HepG2 (cell line): ENCODE data around the gene PDPK1. TPM values are rescaled to one million over a fixed set of nuclear protein-coding genes. Genes with fewer than 3 reads are reported as not detected.

Experiments
- ATM ChIP-seq: fragments of 450-650 bp; IDR thresholded peaks from 2 replicates; pipeline ENCODE4 v1.7.1; 2017; ENCODE audit warnings: mild to moderate bottlenecking, borderline replicate concordance
- GATA4 ChIP-seq: sonication (generic); IDR thresholded peaks from 2 replicates; pipeline ENCODE4 v1.6.1; 2016; ENCODE audit warnings: antibody characterized with exemption, low read depth, borderline replicate concordance
- GLI4 ChIP-seq: sonication (generic); formaldehyde crosslinking; IDR thresholded peaks from 2 replicates; pipeline ENCODE4 v1.5.1; 2020; ENCODE audit warnings: missing genetic modification reagents, mild to moderate bottlenecking, moderate library complexity, borderline replicate concordance
- MLLT10 ChIP-seq: sonication (generic); formaldehyde crosslinking; IDR thresholded peaks from 2 replicates; pipeline ENCODE4 v1.4.0; 2020; ENCODE audit warnings: missing genetic modification reagents
- MTF2 ChIP-seq: sonication (generic); formaldehyde crosslinking; IDR thresholded peaks from 2 replicates; pipeline ENCODE4 v1.5.0; 2020; ENCODE audit warnings: missing genetic modification reagents, borderline replicate concordance
- MZF1 ChIP-seq: sonication (generic); formaldehyde crosslinking; IDR thresholded peaks from 2 replicates; pipeline ENCODE4 v1.8.1; 2023; ENCODE audit warnings: mild to moderate bottlenecking, missing genetic modification reagents, borderline replicate concordance
- ZNF543 ChIP-seq: sonication (generic); formaldehyde crosslinking; IDR thresholded peaks from 2 replicates; pipeline ENCODE4 v1.4.0; 2020; ENCODE audit warnings: mild to moderate bottlenecking, missing genetic modification reagents
- ZNF713 ChIP-seq: sonication (generic); formaldehyde crosslinking; IDR thresholded peaks from 2 replicates; pipeline ENCODE4 v1.4.0; 2020; ENCODE audit warnings: mild to moderate bottlenecking, missing genetic modification reagents
- ZNF749 ChIP-seq: sonication (generic); formaldehyde crosslinking; IDR thresholded peaks from 2 replicates; pipeline ENCODE4 v1.8.0; 2022; ENCODE audit warnings: mild to moderate bottlenecking, missing genetic modification reagents, moderate library complexity, borderline replicate concordance
- ZNF792 ChIP-seq: IDR thresholded peaks from 2 replicates; pipeline ENCODE4 v1.6.1; 2016
- polyA plus RNA-seq, 8 experiments: library from polyadenylated mRNA; depleted of rRNA in 3 of 8; stranded (reverse) in 7 of 8; unstranded in 1 of 8; fragments of >200 nt; fragmentation: Illumina TruSeq in 4 of 8; extraction: Trizol in 4 of 8; gene quantifications; 2 replicates each; pipeline versions ENCODE4 v1.2.1 to v1.2.3, GENCODE V29; 2011 to 2016; ENCODE audit warnings: low read depth in 4 of 8, missing spikeins in 1 of 8, mixed read lengths in 1 of 8; ENCODE audit not compliant: insufficient read depth in 1 of 8
- total RNA-seq, 5 experiments: library from RNA; depleted of rRNA; stranded (reverse); fragments of >200 nt; fragmentation: Illumina TruSeq; extraction: Trizol; gene quantifications; 2 replicates each; pipeline ENCODE4 v1.2.3, GENCODE V29; 2016; ENCODE audit warnings: low read depth in 1 of 5
- TF ChIP-seq, protein P1 (sequence below): sonication (generic); formaldehyde crosslinking; IDR thresholded peaks from 2 replicates; pipeline ENCODE4 v1.4.0; 2020; ENCODE audit warnings: mild to moderate bottlenecking, missing genetic modification reagents
- TF ChIP-seq, protein P2 (sequence below): sonication (generic); formaldehyde crosslinking; IDR thresholded peaks from 2 replicates; pipeline ENCODE4 v1.4.0; 2020; ENCODE audit warnings: missing genetic modification reagents
- TF ChIP-seq, protein P3 (sequence below): IDR thresholded peaks from 2 replicates; pipeline ENCODE4 v1.6.1; 2018; ENCODE audit warnings: missing genetic modification reagents, mild to moderate bottlenecking, missing compliant biosample characterization
- TF ChIP-seq, protein P4 (sequence below): sonication (generic); formaldehyde crosslinking; IDR thresholded peaks from 2 replicates; pipeline ENCODE4 v1.5.1; 2020; ENCODE audit warnings: missing genetic modification reagents, mild to moderate bottlenecking, borderline replicate concordance
- TF ChIP-seq, protein P5 (sequence below): IDR thresholded peaks from 2 replicates; pipeline ENCODE4 v1.6.1; 2016; ENCODE audit warnings: missing compliant biosample characterization, missing genetic modification reagents, borderline replicate concordance

Gene PDPK1
- total and polyA plus RNA-seq, 2 of the 13 experiments (the other 11 are each of a cell fraction or from before 2014, with no cell fraction given), result 59.6 to 129 TPM

DNA sequence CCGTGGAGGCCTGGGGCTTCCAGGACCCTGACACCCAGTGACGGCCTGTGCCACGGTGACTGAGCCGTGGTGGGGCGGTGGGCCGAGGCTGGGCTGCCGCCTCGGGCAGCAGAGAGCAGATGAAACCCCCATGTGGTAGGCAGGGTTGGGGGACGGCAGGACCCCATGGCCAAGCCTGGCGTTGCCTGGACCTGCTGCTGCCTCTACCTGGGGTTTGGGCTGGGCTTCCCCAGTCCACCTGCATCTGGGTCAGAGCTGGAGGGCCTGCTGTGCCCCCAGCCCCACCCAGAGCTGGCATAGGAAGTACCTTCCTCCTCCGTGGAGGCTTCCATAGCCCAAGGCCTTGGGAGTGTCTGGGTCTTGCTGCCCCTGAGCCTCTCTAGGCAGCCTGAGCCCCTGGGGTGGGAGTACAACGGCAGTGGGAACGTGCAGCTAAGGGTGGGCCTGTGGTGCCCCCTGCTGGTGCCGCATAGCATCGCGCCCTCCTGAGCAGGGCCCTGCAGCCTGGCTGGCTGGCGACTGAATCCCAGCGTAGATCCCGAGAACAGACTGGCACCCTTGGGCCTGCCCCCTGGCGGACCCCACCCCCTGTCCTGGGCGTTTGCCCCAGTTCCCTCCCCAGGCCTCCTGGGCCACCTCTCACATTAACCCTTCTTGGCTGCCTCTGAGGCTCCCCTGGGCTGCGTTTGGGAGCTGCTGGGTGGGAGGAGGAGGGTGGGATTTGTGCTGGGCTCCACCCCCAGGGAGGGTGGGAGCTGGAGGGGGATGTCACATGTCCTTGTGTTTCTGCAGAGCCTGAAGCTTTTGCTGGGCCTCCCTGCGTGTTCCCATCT, 36.7 kb upstream of the PDPK1 start (continued):
- no peak for TF ChIP-seq ZNF792
- TF ChIP-seq MZF1 (CRISPR knock-in tag), result no peak
- no peak for TF ChIP-seq ZNF543
- no peak for TF ChIP-seq MLLT10 (CRISPR knock-in tag)
- TF ChIP-seq, protein P1, sequence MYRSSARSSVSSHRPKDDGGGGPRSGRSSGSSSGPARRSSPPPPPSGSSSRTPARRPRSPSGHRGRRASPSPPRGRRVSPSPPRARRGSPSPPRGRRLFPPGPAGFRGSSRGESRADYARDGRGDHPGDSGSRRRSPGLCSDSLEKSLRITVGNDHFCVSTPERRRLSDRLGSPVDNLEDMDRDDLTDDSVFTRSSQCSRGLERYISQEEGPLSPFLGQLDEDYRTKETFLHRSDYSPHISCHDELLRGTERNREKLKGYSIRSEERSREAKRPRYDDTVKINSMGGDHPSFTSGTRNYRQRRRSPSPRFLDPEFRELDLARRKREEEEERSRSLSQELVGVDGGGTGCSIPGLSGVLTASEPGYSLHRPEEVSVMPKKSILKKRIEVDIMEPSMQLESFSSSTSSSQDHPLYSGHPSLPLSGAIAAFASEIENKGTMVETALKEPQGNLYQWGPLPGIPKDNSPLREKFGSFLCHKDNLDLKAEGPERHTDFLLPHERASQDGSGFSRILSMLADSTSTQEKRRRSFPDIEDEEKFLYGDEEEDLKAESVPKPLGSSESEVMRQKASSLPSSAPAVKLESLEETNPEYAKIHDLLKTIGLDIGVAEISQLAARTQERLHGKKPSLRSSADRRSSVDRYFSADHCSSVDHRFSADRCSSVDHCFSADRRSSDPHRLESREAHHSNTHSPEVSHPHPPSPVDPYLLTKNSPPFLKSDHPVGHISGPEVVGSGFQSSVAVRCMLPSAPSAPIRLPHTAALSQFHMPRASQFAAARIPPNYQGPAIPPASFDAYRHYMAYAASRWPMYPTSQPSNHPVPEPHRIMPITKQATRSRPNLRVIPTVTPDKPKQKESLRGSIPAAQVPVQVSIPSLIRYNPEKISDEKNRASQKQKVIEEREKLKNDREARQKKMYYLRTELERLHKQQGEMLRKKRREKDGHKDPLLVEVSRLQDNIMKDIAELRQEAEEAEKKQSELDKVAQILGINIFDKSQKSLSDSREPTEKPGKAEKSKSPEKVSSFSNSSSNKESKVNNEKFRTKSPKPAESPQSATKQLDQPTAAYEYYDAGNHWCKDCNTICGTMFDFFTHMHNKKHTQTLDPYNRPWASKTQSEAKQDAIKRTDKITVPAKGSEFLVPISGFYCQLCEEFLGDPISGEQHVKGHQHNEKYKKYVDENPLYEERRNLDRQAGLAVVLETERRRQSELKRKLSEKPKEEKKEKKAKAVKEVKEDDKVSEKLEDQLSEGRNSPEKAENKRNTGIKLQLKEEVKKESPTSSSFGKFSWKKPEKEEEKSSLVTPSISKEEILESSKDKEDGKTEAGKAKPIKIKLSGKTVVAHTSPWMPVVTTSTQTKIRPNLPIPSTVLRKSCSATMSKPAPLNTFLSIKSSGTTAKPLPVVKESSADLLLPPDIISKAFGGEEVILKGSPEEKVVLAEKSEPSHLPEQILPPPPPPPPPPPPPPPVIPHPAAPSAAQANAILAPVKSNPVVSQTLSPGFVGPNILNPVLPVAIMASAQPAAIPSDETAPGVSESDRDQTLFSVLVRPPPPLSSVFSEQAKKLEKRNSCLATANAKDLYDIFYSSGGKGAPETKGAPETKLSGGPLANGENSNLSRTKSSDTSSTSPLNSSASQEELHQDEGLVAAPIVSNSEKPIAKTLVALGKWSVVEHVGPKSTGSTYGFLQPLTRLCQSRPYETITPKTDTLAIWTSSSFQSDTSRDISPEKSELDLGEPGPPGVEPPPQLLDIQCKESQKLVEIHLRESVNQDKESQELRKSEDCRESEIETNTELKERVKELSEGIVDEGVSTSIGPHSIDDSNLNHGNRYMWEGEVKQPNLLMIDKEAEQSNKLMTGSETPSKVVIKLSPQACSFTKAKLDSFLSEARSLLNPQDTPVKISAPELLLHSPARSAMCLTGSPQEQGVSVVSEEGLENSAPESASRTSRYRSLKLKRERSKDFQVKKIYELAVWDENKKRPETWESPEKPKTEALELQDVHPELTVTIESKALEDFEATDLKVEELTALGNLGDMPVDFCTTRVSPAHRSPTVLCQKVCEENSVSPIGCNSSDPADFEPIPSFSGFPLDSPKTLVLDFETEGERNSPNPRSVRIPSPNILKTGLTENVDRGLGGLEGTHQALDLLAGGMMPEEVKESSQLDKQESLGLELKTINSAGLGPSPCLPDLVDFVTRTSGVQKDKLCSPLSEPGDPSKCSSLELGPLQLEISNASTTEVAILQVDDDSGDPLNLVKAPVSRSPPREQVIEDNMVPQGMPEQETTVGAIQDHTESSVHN (CRISPR knock-in tag), result no peak
- no peak for TF ChIP-seq ZNF749
- TF ChIP-seq, protein P2, sequence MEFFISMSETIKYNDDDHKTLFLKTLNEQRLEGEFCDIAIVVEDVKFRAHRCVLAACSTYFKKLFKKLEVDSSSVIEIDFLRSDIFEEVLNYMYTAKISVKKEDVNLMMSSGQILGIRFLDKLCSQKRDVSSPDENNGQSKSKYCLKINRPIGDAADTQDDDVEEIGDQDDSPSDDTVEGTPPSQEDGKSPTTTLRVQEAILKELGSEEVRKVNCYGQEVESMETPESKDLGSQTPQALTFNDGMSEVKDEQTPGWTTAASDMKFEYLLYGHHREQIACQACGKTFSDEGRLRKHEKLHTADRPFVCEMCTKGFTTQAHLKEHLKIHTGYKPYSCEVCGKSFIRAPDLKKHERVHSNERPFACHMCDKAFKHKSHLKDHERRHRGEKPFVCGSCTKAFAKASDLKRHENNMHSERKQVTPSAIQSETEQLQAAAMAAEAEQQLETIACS (CRISPR knock-in tag), result no peak
- TF ChIP-seq ATM, result no peak
- TF ChIP-seq, protein P3, sequence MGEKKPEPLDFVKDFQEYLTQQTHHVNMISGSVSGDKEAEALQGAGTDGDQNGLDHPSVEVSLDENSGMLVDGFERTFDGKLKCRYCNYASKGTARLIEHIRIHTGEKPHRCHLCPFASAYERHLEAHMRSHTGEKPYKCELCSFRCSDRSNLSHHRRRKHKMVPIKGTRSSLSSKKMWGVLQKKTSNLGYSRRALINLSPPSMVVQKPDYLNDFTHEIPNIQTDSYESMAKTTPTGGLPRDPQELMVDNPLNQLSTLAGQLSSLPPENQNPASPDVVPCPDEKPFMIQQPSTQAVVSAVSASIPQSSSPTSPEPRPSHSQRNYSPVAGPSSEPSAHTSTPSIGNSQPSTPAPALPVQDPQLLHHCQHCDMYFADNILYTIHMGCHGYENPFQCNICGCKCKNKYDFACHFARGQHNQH (CRISPR knock-in tag), result no peak; the same call in 1 of the 2 replicates
- no peak for TF ChIP-seq ZNF713 (CRISPR knock-in tag)
- TF ChIP-seq, protein P4, sequence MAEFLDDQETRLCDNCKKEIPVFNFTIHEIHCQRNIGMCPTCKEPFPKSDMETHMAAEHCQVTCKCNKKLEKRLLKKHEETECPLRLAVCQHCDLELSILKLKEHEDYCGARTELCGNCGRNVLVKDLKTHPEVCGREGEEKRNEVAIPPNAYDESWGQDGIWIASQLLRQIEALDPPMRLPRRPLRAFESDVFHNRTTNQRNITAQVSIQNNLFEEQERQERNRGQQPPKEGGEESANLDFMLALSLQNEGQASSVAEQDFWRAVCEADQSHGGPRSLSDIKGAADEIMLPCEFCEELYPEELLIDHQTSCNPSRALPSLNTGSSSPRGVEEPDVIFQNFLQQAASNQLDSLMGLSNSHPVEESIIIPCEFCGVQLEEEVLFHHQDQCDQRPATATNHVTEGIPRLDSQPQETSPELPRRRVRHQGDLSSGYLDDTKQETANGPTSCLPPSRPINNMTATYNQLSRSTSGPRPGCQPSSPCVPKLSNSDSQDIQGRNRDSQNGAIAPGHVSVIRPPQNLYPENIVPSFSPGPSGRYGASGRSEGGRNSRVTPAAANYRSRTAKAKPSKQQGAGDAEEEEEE, result no peak
- no peak for TF ChIP-seq GLI4 (CRISPR knock-in tag)
- no peak for TF ChIP-seq MTF2 (CRISPR knock-in tag)
- TF ChIP-seq GATA4, result no peak
- TF ChIP-seq, protein P5, sequence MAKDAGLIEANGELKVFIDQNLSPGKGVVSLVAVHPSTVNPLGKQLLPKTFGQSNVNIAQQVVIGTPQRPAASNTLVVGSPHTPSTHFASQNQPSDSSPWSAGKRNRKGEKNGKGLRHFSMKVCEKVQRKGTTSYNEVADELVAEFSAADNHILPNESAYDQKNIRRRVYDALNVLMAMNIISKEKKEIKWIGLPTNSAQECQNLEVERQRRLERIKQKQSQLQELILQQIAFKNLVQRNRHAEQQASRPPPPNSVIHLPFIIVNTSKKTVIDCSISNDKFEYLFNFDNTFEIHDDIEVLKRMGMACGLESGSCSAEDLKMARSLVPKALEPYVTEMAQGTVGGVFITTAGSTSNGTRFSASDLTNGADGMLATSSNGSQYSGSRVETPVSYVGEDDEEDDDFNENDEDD (CRISPR knock-in tag), result no peak
